ENCODE measurements around the gene RBM7.

The RBM7 gene, protein sequence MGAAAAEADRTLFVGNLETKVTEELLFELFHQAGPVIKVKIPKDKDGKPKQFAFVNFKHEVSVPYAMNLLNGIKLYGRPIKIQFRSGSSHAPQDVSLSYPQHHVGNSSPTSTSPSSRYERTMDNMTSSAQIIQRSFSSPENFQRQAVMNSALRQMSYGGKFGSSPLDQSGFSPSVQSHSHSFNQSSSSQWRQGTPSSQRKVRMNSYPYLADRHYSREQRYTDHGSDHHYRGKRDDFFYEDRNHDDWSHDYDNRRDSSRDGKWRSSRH

DNA sequence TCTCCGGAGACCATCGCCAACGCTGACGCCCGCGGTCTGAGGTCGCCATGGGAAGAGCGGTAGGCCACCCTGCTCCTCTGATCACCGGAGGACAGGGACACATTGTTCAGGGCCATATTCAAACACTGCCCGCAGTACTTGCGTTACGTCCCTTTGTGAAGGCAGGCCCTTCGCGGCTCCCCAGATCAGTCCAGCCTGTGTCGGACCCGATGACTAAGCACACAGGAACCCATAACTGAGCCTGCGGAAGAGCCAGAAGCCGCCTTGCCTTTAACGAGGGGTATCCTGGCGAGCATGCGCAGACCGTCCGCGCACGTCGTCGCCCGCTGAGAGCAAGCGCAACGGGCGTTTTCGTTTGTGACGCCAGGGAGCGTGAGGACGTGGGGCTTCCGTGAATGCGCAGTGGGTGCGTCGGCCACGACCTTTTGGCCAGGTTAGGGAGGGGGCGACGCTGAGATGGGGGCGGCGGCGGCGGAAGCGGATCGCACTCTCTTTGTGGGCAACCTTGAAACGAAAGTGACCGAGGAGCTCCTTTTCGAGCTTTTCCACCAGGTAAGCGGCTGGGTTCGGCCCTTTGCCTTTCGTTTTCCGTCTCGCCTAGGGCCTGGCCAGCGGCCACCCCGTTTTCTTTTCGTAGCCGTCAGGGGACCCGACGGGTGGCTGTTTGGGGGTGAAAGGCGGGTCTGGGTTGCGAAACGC lies at the start of gene RBM7, which contains the start of gene C11orf71:
Gene RBM7 (plus strand): TSS at position 451 of the 699 bp plus-strand sequence. CDS start 6 bp downstream, at position 457.
Gene C11orf71 (minus strand): TSS at position 296 of the 699 bp plus-strand sequence. CDS start 180 bp downstream, at position 116.
- H3K27ac ChIP-seq, result peak within 1 kb of the TSS; percentile 98
- no peak for TF ChIP-seq CTCF (conservative IDR thresholded peaks at IDR 0.05)

DNA sequence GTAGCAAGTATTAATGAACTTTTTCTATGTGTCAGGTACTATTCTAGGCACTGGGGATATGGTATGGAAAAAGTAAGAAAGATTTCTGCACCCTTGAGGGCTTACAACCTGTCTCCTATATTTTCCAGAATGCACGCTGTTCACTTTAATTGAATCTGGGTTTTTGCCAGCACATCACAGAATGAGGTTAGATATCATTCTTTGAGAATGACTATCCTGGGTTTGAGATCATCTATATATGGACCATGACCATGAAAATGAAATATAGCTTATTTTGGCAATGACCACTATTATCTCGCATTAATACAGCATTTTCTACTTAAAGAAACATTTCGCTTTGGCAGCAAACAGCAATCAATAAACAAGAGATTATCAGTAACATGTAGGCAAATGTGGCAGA lies 47.0 kb upstream of the RBM7 start:
- no peak for TF ChIP-seq CTCF (conservative IDR thresholded peaks at IDR 0.05)
- no peak overlapping the region for H3K27ac ChIP-seq

- H3K27ac ChIP-seq, result no peak overlapping the region
- no peak for TF ChIP-seq CTCF (conservative IDR thresholded peaks at IDR 0.05)
These were observed 46.4 kb upstream of the RBM7 start for GRCh38 chr11:114354076-114354475.

DNA sequence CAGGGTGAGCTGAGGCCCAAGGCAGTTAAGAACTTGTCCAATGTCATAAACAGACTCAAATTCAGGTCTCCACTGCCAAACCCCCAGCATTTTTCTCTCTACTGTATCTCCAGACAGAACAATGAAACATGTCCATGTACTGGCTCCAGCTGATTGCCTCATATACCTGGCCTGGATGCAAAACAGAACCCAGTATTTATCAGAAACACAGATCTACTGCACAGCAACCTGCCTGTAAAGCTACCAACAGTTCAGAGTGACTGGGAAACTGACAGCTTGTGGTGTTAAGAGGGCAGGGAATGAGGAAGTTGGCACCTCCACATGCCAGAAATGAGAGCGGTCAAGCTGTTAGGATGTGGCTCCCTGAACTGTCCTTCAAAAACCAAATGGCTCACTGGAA lies 41.8 kb upstream of the RBM7 start:
- H3K27ac ChIP-seq, result no peak overlapping the region
- TF ChIP-seq CTCF (conservative IDR thresholded peaks at IDR 0.05), result no peak

DNA sequence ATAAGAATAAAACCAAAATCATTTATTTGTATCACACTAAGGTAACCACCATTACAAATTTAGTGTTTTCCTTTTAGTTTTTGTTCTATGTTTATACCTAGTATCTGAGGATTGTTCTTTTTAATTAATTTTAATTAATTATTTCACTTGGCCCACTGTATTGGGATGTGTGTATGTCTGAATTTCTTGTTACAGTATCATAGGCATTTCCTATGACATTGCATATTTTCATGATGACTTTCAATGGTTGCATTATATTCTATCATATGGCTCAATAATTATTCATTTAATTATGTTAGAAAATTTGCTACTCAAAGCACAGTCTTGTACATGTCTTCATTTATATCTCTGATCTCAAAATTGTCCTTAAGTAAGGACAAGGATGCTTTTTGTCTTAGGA lies 41.1 kb upstream of the RBM7 start:
- no peak for TF ChIP-seq CTCF (conservative IDR thresholded peaks at IDR 0.05)
- no peak overlapping the region for H3K27ac ChIP-seq

DNA sequence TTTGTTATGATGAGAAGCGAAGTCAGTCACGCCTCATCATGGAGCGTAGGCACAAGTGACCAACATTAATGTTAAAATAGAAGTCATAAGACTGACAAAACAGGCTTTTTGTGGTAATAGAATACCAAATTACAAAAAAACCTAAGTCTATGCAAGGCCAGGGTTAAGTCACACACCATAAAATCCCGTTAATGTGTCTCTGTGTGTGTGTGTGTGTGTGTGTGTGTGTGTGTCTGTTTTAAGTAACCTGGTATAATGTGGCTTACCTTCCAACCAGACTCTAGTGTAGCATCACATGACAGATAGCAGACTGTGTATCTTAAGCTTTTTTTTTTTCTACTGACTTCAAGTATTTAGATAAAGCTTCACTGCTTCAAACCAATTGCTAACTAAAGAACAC lies 38.1 kb upstream of the RBM7 start:
- no peak for TF ChIP-seq CTCF (conservative IDR thresholded peaks at IDR 0.05)
- no peak overlapping the region for H3K27ac ChIP-seq

DNA sequence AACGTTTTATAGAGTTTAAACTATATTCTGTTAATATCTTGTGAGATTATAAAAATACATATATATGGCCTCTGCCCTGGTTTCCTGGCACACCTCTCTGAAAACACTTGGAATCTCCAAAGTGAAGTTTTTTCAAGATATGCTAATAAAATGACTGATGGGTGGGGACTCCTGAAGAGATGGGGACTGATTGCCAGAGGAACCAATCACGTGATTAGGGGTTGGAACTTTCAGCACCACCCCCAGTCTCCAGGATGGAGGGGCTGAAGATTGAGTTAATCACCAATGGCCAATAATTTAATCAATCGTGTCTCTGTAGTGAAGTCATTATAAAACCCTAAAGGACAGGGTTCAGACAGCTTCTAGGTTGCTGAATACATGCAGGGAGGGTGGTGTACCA lies 37.5 kb upstream of the RBM7 start:
- H3K27ac ChIP-seq, result no peak overlapping the region
- TF ChIP-seq CTCF (conservative IDR thresholded peaks at IDR 0.05), result no peak

Data from VCaP (cell line).